NCI-H2196 treated with DMSO at 0.1 percent for 48 hours (cell line): ENCODE data around the gene EPS8L2.

Experiments
- DNase-seq: peaks from one replicate; lab custom pipeline; 2025; ENCODE audit not compliant: unreplicated experiment; lab: John Stamatoyannopoulos, UW

The EPS8L2 gene

DNA sequence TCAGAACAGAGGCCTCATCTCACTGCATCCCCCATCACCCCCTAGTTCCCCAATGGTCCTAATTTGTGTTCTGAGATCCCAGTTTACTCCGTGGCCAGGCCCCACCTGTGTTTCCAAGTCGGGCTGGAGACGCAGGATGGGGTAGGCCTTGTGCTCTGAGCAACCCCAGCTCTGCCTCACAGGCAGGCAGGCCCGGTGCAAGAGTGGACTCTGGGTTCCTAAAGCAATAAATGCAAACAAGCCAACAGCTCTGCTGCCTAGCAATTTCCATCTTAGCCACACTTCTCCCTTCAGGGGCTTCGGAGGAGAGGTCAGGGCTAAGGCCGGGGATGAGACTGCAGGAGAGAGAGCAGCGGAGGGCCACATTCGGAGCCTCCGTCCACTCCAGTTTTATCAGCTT lies 2.5 kb upstream of the EPS8L2 start:
- DNase-seq = no peak

- DNase-seq = no peak
Observed at GRCh38 chr11:704228-704674, 1.8 kb upstream of the EPS8L2 start.

- DNase-seq = peak; percentile 64
Observed at GRCh38 chr11:704781-705645, 1.0 kb upstream of the EPS8L2 start.

GRCh38 chr11:706439-706956 lies 467 bp downstream of the EPS8L2 start:
- no peak for DNase-seq

- no peak for DNase-seq
Observed at GRCh38 chr11:706957-707816, 1.2 kb downstream of the EPS8L2 start.

DNA sequence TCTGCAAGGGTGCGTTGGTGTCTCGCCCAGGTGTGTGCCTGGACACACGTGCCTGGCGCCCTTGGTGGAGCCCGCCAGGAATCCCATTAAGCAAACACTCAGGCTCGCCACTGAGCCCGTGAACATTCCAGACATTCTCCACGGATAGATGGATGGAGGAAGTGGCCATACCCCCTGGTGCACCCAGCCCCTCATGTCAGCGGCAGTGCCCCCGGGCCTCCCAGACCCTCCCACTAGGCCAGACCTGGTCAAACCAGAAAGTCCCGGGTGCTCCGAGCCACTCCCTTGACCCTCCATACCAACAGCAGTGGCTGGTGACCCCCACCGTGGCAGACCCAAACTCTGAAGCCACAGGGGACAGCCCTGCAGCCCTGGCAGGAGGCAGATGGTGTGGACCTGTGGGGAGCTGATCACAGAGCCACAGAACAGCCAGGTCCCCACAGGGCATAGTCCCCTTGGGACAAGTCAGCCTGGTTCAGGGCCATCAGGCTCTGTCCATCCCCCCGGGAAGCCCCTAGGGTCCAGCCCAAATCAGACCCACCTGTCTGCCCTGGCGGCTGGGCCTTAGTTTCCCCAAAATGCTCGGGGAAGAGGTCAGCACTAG lies 1.9 kb downstream of the EPS8L2 start:
- DNase-seq = no peak

GRCh38 chr11:708511-708910 lies 2.5 kb downstream of the EPS8L2 start:
- DNase-seq = no peak

GRCh38 chr11:709109-709997 lies 3.3 kb downstream of the EPS8L2 start:
- DNase-seq = no peak

DNA sequence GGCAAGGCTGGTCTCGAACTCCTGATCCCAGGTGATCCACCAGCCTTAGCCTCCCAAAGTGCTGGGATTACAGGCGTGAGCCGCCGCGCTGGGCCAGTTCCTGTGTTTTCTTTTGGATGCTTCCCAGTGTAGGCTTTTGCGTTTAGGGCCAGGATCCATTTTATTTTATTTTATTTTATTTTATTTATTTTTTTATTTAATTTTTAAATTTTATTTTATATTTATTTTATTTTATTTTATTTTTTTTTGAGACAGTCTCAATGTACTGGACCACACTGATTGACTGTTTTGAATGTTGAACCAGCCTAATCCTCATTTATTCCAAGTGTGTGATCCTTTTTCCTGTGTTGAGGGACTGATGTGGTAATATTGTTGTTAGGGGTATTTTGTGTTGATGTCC lies 8.4 kb downstream of the EPS8L2 start:
- DNase-seq = no peak

- no peak for DNase-seq
Observed at GRCh38 chr11:719214-720016, 13.4 kb downstream of the EPS8L2 start.

- no peak for DNase-seq
Observed at GRCh38 chr11:720017-720641, 14.1 kb downstream of the EPS8L2 start.

DNA sequence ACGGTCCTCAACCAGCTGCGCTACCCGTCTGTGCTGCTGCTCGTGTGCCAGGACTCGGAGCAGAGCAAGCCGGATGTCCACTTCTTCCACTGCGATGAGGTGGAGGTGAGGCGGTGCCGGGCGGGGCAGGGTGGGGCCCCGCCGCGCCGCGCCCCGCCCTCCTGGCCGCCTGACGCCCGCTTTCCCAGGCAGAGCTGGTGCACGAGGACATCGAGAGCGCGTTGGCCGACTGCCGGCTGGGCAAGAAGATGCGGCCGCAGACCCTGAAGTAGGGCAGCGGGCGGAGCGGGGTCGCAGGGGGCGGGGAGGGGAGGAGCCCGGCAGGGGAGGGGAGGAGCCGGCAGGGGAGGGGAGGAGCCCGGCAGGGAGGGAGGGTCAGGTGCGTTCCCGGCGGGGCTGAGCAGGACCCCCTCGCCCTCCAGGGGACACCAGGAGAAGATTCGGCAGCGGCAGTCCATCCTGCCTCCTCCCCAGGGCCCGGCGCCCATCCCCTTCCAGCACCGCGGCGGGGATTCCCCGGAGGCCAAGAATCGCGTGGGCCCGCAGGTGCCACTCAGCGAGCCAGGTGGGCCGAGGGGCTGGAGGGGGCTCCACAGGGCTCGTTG lies 14.7 kb downstream of the EPS8L2 start:
- DNase-seq = no peak

GRCh38 chr11:721247-721740 lies 15.3 kb downstream of the EPS8L2 start:
- no peak for DNase-seq

GRCh38 chr11:721741-722345 lies 15.8 kb downstream of the EPS8L2 start:
- no peak for DNase-seq

- no peak for DNase-seq
Observed at GRCh38 chr11:722346-722811, 16.3 kb downstream of the EPS8L2 start.

GRCh38 chr11:723120-723883 lies 17.3 kb downstream of the EPS8L2 start:
- DNase-seq = peak; percentile 20
